SK-N-MC (cell line): Measurements from ENCODE around the gene GPR156.
A peak's percentile ranks its signal among the peaks of the same experiment; 100 is the strongest.
"Not testable (repeated sequence)": the region's sequence is repeated elsewhere in the genome, so short reads cannot be mapped to it uniquely, and the experiment has no call there.

Source experiments
- DNase-seq: peaks from one replicate; pipeline ENCODE4 v3.0.0-alpha.2; 2011; ENCODE audit warnings: low read depth, low spot score
- H3K27ac ChIP-seq: fragments of 200-600 bp; sonication (generic); 2 replicates; pipeline ENCODE4 v1.5.1; 2016; ENCODE audit warnings: mixed run types
- H3K36me3 ChIP-seq: fragments of 200-600 bp; sonication (generic); 2 replicates; pipeline ENCODE4 v1.6.1; 2017; ENCODE audit warnings: antibody characterized with exemption, low read length, mixed read lengths; ENCODE audit not compliant: insufficient read depth
- H3K4me3 ChIP-seq: fragments of 200-600 bp; sonication (generic); 2 replicates; pipeline ENCODE4 v1.5.1; 2016
- H3K9ac ChIP-seq: fragments of 200-600 bp; sonication (generic); 2 replicates; pipeline ENCODE4 v1.8.0; 2017; ENCODE audit warnings: mixed run types, mixed read lengths; ENCODE audit not compliant: insufficient read length
- H3K9me3 ChIP-seq: fragments of 200-600 bp; sonication (generic); 2 replicates; pipeline ENCODE4 v1.6.1; 2017; ENCODE audit warnings: low read depth, mild to moderate bottlenecking, antibody characterized with exemption, low read length, moderate library complexity, mixed read lengths
- EZH2 ChIP-seq: fragments of 200-600 bp; sonication (generic); IDR thresholded peaks from one replicate; pipeline ENCODE4 v1.6.1; 2017; ENCODE audit warnings: antibody characterized with exemption
- FOXP2 ChIP-seq: optimal IDR thresholded peaks from 2 replicates; pipeline ENCODE3; 2011; ENCODE audit warnings: mild to moderate bottlenecking, moderate library complexity; ENCODE audit not compliant: insufficient read depth; ENCODE audit errors: extremely low read length, control extremely low read depth
- POLR2AphosphoS5 ChIP-seq: IDR thresholded peaks from 2 replicates; pipeline ENCODE4 v1.6.1; 2012; ENCODE audit warnings: mild to moderate bottlenecking, low read depth, low read length, borderline replicate concordance

GPR156 gene

DNA sequence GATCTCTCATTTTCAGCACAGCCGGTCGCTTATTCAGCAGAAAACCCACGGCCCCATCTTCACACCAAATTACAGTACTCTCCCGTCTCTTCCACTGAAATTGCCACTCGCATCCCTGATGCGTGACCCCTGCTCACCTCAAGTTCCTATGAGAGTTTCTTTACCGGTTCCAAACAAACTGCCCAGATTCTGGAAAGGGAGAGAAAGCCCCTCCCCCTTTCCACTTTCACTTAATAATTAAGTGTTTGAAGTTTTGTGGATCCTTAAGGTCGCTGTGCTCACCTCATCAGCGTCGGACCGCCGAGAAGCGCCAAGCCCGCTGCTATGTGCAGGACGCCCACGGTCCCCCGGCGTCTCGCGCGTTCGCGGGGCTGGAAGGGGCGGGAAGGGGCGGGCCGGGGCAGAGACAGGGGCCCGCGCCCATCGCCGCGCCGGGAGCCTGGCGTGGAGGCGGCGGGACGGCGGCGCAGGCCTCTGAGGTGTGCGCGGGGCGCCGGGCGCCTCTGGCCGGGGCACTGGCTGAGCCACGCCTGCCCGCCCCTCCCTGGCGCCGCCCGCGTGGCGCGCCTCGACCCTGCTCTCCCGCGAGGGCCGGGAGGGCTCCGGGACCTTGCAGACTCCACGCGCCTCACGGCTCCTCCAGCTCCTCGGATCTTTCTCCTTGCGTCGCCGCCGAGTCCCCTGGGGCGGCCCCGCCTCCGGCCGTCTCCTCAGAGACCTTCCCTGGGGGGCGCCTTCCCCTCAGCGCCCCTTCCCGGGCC, at the start of gene GPR156:
Gene GPR156 (minus strand): TSS at position 476 of the 761 bp plus-strand sequence. CDS start 41,124 bp downstream, outside the sequence.
- peak within 1 kb of the TSS; percentile 86 for H3K4me3 ChIP-seq
- no peaks in the 10 kb centered on the region for H3K36me3 ChIP-seq
- H3K9me3 ChIP-seq = no peaks in the 10 kb centered on the region
- TF ChIP-seq POLR2AphosphoS5 (peak; percentile 47), FOXP2 (no peak), EZH2 (no peak)
- no peak for DNase-seq
- peak within 1 kb of the TSS; percentile 72 for H3K27ac ChIP-seq
- H3K9ac ChIP-seq = peak within 1 kb of the TSS; percentile 78

DNA sequence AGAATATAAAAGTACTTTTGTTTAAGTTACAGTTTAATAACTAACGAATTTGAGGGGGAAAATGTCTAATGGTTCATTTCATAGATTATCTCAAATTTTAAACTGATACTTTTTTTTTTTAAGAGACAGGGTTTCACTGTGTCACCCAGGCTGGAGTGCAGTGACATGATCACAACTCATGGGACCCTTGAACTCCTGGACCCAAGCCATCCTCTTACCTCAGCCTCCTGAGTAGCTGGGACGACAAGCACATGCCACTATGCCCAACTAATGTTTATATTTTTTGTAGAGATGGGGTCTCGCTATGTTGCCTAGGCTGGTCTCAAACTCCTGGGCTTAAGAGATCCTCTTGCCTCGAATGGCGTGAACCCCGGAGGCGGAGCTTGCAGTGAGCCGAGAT, 47.6 kb upstream of the GPR156 start:
- no peak for DNase-seq
- Histone ChIP-seq H3K9ac (no peak overlapping the region), H3K4me3 (no peak overlapping the region), H3K36me3 (peaks cover 78% of the 10 kb centered on the region), H3K27ac (no peak overlapping the region), H3K9me3 (no peaks in the 10 kb centered on the region)
- TF ChIP-seq EZH2 (no peak), FOXP2 (no peak), POLR2AphosphoS5 (no peak)

DNA sequence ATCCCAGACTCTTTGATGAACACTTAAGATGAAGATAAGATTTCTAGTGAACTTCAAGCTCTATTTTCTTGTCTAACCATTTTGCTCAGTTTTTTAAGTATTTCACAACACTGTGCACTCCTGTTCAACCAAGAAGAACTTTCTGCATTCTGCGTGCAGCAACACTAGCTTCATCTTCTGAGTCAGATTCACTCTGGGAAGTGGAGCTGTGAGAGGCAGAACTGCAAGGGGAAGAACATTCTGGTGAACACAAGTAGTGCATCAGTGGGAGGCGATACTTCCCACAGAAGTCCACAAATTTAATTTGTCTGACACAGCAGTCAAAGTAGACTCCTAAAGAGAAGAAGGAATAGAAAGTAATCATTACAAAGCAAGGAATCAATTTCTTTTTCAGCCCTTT, 46.1 kb upstream of the GPR156 start:
- no peak for DNase-seq
- no peak for TF ChIP-seq FOXP2
- TF ChIP-seq EZH2 = no peak
- no peak for TF ChIP-seq POLR2AphosphoS5
- H3K4me3 ChIP-seq = no peak overlapping the region
- H3K27ac ChIP-seq = no peak overlapping the region
- H3K9me3 ChIP-seq = no peaks in the 10 kb centered on the region
- no peak overlapping the region for H3K9ac ChIP-seq
- H3K36me3 ChIP-seq = peaks cover 82% of the 10 kb centered on the region

DNA sequence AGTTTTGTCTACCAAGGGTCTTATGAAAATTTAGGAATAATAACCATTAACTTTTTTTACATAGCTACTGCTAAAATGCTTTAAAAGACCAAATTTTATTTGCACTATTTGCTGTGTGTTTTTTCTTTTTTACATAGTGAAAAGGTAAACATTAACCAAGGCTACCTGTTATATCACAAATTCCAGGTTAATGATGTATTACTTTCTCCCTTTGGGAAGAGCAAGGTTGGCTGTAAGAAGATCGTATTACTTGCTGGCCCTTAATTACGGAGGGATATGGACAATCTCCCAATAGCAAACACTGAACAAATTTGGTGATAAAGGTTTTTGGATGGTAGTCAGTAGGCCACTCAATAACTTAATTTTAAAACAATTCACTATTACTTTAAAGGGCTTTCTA, 41.8 kb upstream of the GPR156 start:
- no peak overlapping the region for H3K4me3 ChIP-seq
- no peaks in the 10 kb centered on the region for H3K9me3 ChIP-seq
- DNase-seq = no peak
- peaks cover 65% of the 10 kb centered on the region for H3K36me3 ChIP-seq
- TF ChIP-seq POLR2AphosphoS5 (no peak), FOXP2 (no peak)
- no peak overlapping the region for H3K27ac ChIP-seq
- no peak overlapping the region for H3K9ac ChIP-seq

GRCh38 chr3:120324190-120324589, 39.2 kb upstream of the GPR156 start:
- no peak overlapping the region for H3K9ac ChIP-seq
- no peaks in the 10 kb centered on the region for H3K9me3 ChIP-seq
- no peak for TF ChIP-seq FOXP2
- no peak for TF ChIP-seq EZH2
- no peak for TF ChIP-seq POLR2AphosphoS5
- peaks cover 47% of the 10 kb centered on the region for H3K36me3 ChIP-seq
- H3K27ac ChIP-seq = no peak overlapping the region
- H3K4me3 ChIP-seq = no peak overlapping the region
- DNase-seq = no peak

DNA sequence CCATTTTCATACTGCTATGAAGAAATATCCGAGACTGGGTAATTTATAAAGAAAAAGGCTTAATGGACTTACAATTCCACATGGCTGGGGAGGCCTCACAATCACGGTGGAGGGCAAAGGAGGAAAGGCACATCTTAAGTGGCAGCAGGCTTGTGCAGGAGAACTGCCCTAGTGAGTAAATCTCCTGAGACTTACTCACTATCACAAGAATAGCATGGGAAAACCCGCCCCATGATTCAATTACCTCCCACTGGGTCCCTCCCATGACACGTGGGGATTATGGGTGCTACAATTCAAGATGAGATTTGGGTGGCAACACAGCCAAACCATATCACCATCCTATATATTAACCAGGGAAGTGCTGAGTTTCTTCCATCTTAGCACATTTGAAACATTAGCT, 38.7 kb upstream of the GPR156 start:
- DNase-seq, H3K27ac ChIP-seq: not testable (repeated sequence)

GRCh38 chr3:120311863-120312794, 27.1 kb upstream of the GPR156 start:
- no peak for TF ChIP-seq POLR2AphosphoS5
- no peak for TF ChIP-seq EZH2
- no peak for TF ChIP-seq FOXP2
- Histone ChIP-seq H3K4me3 (no peak overlapping the region), H3K36me3 (peaks cover 7% of the 10 kb centered on the region; the same call in 1 of the 2 replicates)

More for the DNA sequence above, 38.7 kb upstream of the GPR156 start:
- H3K4me3 ChIP-seq, H3K9me3 ChIP-seq, H3K9ac ChIP-seq: not testable (repeated sequence)
- peaks cover 45% of the 10 kb centered on the region for H3K36me3 ChIP-seq

More at GRCh38 chr3:120311863-120312794, 27.1 kb upstream of the GPR156 start:
- DNase-seq = no peak
- no peak overlapping the region for H3K9ac ChIP-seq
- H3K9me3 ChIP-seq = no peaks in the 10 kb centered on the region
- no peak overlapping the region for H3K27ac ChIP-seq
